GM10248 (cell line): ENCODE measurements around the gene NDOR1.

ENCODE experiments used
- CTCF ChIA-PET: fragments of 300-600 bp; sonication (Branson Sonifier 250); formaldehyde crosslinking; extraction: SDS; loops from one replicate; lab custom pipeline; 2021; ENCODE audit warnings: antibody characterized with exemption; lab: Yijun Ruan, JAX
- POLR2A ChIA-PET: fragments of 350-650 bp; sonication (Branson Sonifier 250); formaldehyde crosslinking; extraction: SDS; loops from one replicate; lab custom pipeline; 2020; ENCODE audit warnings: antibody characterized with exemption; lab: Yijun Ruan, JAX
- DNase-seq: peaks from one replicate; pipeline ENCODE4 v3.0.0; 2012; ENCODE audit errors: extremely low spot score
- CTCF ChIP-seq: IDR thresholded peaks from 2 replicates; pipeline ENCODE4 v1.5.1; 2012; ENCODE audit warnings: mild to moderate bottlenecking, low read depth; ENCODE audit errors: extremely low read depth, missing control alignments, control extremely low read depth

Gene NDOR1

GRCh38 chr9:137200311-137201204, 4.9 kb upstream of the NDOR1 start, which contains the start of gene TPRN:
TPRN (minus strand) TSS chr9:137200741; CDS start chr9:137200711, 30 bp downstream.
- CTCF ChIA-PET, result interaction anchor here (0.7 to 1.5 kb wide), 10 partner anchors 10 to 172 kb away, joined by 3 to 7 read pairs (median 3); partner anchors contain the start of genes ANAPC2, RNF224 and SSNA1
- peak; percentile 100 for DNase-seq
- POLR2A ChIA-PET, result interaction anchor here (0.6 to 1.5 kb wide), 10 partner anchors 12 to 114 kb away, joined by 3 to 8 read pairs (median 4); partner anchors contain the start of genes ANAPC2, MAN1B1, SSNA1 and TUBB4B
- TF ChIP-seq CTCF, result no peak

DNA sequence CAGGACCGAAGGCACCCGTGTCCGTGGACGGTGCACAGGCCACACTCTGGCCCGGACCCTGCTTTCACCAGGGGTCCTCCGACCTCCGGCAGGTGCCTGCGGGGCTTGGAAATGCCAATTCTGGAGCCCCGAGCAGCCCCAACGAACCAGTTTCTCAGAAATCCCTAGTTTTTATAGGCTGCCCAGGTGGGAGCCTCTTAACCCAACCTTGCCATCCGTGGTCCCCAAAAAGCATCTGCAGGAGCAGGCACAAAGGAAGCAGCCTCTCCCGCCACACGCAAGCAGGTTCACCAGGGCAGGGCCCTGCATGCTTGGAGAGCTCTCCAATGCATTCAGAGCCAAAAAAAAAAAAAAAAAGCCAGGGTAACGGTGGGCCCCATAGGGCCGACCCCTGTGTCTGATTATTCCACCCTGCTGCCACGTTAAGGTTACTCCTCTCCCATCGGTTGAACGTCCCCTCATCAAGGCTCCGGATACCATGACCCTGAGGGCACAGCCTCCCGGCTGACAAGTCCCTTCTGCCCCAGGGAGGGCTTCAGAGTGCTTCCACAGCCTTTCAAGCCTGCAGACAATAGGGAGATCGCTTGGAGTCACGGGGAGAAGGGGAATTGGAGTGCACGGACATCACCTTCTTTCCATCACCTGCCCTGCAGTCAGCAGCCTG, 4.2 kb upstream of the NDOR1 start:
- CTCF ChIA-PET, result interaction anchor here (0.7 to 3.9 kb wide), 11 partner anchors 11 to 172 kb away, joined by 3 to 18 read pairs (median 3); partner anchors contain the start of genes ANAPC2, RNF224 and SSNA1
- POLR2A ChIA-PET, result interaction anchor here (0.6 to 1.5 kb wide), 10 partner anchors 12 to 115 kb away, joined by 3 to 8 read pairs (median 4); partner anchors contain the start of genes ANAPC2, MAN1B1, SSNA1 and TUBB4B
- no peak for DNase-seq
- TF ChIP-seq CTCF, result no peak

DNA sequence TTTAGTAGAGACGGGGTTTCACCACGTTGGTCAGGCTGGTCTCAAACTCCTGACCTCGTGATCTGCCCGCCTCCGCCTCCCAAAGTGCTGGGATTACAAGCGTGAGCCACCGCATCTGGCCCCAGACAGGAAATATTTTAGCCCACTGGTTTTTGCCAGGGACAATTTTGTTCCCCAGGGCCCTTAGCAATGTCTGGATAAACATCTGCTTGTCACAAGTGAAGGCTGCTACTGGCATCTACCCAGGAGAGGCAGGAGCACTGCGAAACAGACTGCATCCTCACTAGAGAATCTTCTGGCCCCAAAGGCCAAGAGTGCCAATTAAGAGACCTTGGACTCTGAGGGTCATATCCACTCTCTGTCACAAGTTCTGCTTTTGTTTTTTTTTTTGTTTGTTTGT, 2.5 kb upstream of the NDOR1 start:
- no peak for TF ChIP-seq CTCF
- CTCF ChIA-PET, result interaction anchor here (1.3 to 3.9 kb wide), 3 partner anchors 14 to 74 kb away, joined by 3 to 18 read pairs (median 3); partner anchors contain the start of genes ANAPC2 and SSNA1
- no peak for DNase-seq
- POLR2A ChIA-PET, result interaction anchor here (0.7 kb wide), 1 partner anchor 398 kb away, joined by 3 read pairs; no protein-coding TSS in a partner anchor

GRCh38 chr9:137204731-137205125, 772 bp upstream of the NDOR1 start:
- ChIA-PET CTCF (interaction anchor here (1.3 to 3.9 kb wide), 7 partner anchors 9 to 75 kb away, joined by 3 to 18 read pairs (median 3); partner anchors contain the start of genes ANAPC2, CYSRT1, RNF224 and SSNA1), POLR2A (interaction anchor here (0.6 to 1.0 kb wide), 2 partner anchors 19 to 38 kb away, joined by 3 to 5 read pairs; no protein-coding TSS in a partner anchor)
- no peak for TF ChIP-seq CTCF
- DNase-seq, result no peak

GRCh38 chr9:137206602-137207001, 1.1 kb downstream of the NDOR1 start:
- ChIA-PET CTCF (interaction anchor here (0.8 to 2.6 kb wide), 6 partner anchors 10 to 49 kb away, joined by 3 to 7 read pairs (median 5); partner anchors contain the start of genes ANAPC2, RNF224 and SSNA1), POLR2A (no interaction called here)
- DNase-seq, result no peak
- TF ChIP-seq CTCF, result no peak
